Aorta (tissue), 4 donors: ENCODE results near the gene C12orf43. TPM values are rescaled to one million over a fixed set of nuclear protein-coding genes. Genes with fewer than 3 reads are reported as not detected.

Experiments
- polyA plus RNA-seq, 2 donors: library from polyadenylated mRNA; stranded (reverse); fragments of 200-250 nt; gene quantifications; one replicate each; pipeline ENCODE4 v1.2.3, GENCODE V29; 2013
- total RNA-seq, 2 donors: library from RNA; stranded (reverse); fragmentation: NEBNext Ultra II Directional; extraction: Animal tissue kit (Norgen Biotek cat#: 25700); gene quantifications; one replicate each; pipeline ENCODE4 v1.2.1, GENCODE V29; 2021
- donor health status: healthy with polysubstance abuse.
- donor health status: Bipolar disorder and iron deficiency.
- donor health status: DM: no; HTN: no; CAD: no.
- donor health status: DM: yes; HTN: yes; CAD: no.

The C12orf43 gene
- total and polyA plus RNA-seq, 4 donors, result 11.3 to 15.7 (median 13.5) TPM

Other genes with a start within 250 kb of the C12orf43 start
- gene SPPL3, start 112.1 kb downstream of the C12orf43 start, total RNA-seq, result 10 to 100 TPM; 33.1 to 48.9 TPM
- 10 to 100 TPM in 1 of 2 donors, 1 to 10 TPM in 1; 5.4 to 21.7 TPM for gene SPPL3, start 112.1 kb downstream of the C12orf43 start, polyA plus RNA-seq
- not detected for gene HNF1A, start 37.9 kb downstream of the C12orf43 start, total RNA-seq
- 1 to 10 TPM in 1 of 2 donors, under 1 TPM in 1; 0.18 to 5.4 TPM for gene HNF1A, start 37.9 kb downstream of the C12orf43 start, polyA plus RNA-seq
- 1 to 10 TPM in 1 of 2 donors, under 1 TPM in 1; 0.96 to 1.7 TPM for gene OASL, start 22.8 kb upstream of the C12orf43 start, total RNA-seq
- gene OASL, start 22.8 kb upstream of the C12orf43 start, polyA plus RNA-seq, result 1 to 10 TPM in 1 of 2 donors, under 1 TPM in 1; 0.49 to 3.1 TPM
- 10 to 100 TPM in 1 of 2 donors, 1 to 10 TPM in 1; 3.9 to 12.8 TPM for gene P2RX7, start 116.4 kb upstream of the C12orf43 start, total RNA-seq
- 1 to 10 TPM; 2.1 to 4.4 TPM for gene P2RX7, start 116.4 kb upstream of the C12orf43 start, polyA plus RNA-seq
- 10 to 100 TPM; 22.3 to 32.0 TPM for gene P2RX4, start 193.6 kb upstream of the C12orf43 start, total RNA-seq
- gene P2RX4, start 193.6 kb upstream of the C12orf43 start, polyA plus RNA-seq, result 10 to 100 TPM; 23.3 to 24.6 TPM